Common myeloid progenitor, CD34-positive (primary cell): ENCODE results near the gene RFPL3.
"Not testable (repeated sequence)": the region's sequence is repeated elsewhere in the genome, so short reads cannot be mapped to it uniquely, and the experiment has no call there.

Experiments
- CTCF ChIA-PET: fragments of 350-600 bp; sonication (Branson Sonifier 250); formaldehyde crosslinking; loops from one replicate; lab custom pipeline; 2021; ENCODE audit warnings: antibody characterized with exemption; lab: Charles Lee
- POLR2A ChIA-PET: fragments of 350-600 bp; sonication (Branson Sonifier 250); formaldehyde crosslinking; loops from one replicate; lab custom pipeline; 2021; ENCODE audit warnings: antibody characterized with exemption; lab: Charles Lee
- DNase-seq, 3 donors: peaks; one replicate each; pipeline versions ENCODE4 v3.0.0 to v3.0.0-alpha.2; 2013
- H3K27ac ChIP-seq, 2 experiments: 1 replicate in 1 of 2; 2 replicates in 1 of 2; pipeline ENCODE4 v1.7.0; 2013; ENCODE audit warnings: inconsistent platforms in 2 of 2, low read length in 2 of 2, mild to moderate bottlenecking in 2 of 2, low read depth in 1 of 2, moderate library complexity in 1 of 2; ENCODE audit not compliant: severe bottlenecking in 2 of 2, insufficient read depth in 1 of 2, poor library complexity in 1 of 2
- H3K27me3 ChIP-seq, 5 experiments: replicated peaks in 2 of 5; 1 replicate in 3 of 5; 2 replicates in 2 of 5; pipeline versions ENCODE4 v1.6.1 to v1.7.0; 2013; ENCODE audit warnings: low read length in 4 of 5, mild to moderate bottlenecking in 2 of 5, moderate library complexity in 2 of 5, inconsistent platforms in 1 of 5; ENCODE audit not compliant: insufficient read depth in 5 of 5, control insufficient read depth in 4 of 5
- H3K36me3 ChIP-seq, 4 experiments: 1 replicate in 2 of 4; 2 replicates in 2 of 4; pipeline versions ENCODE4 v1.6.1 to v1.7.0; 2013; ENCODE audit warnings: low read length in 3 of 4, control low read depth in 1 of 4, mild to moderate bottlenecking in 1 of 4; ENCODE audit not compliant: control insufficient read depth in 4 of 4, insufficient read depth in 4 of 4
- H3K4me1 ChIP-seq, 4 experiments: 1 replicate in 3 of 4; 2 replicates in 1 of 4; pipeline versions ENCODE4 v1.6.1 to v1.7.1; 2013; ENCODE audit warnings: low read length in 3 of 4, mild to moderate bottlenecking in 3 of 4, control low read depth in 1 of 4, inconsistent platforms in 1 of 4, moderate library complexity in 1 of 4; ENCODE audit not compliant: control insufficient read depth in 4 of 4, insufficient read depth in 4 of 4; ENCODE audit errors: control extremely low read depth in 1 of 4
- H3K4me3 ChIP-seq, 7 experiments: 1 replicate in 4 of 7; 2 replicates in 3 of 7; pipeline versions ENCODE4 v1.5.1 to v1.7.0; 2013; ENCODE audit warnings: mild to moderate bottlenecking in 7 of 7, low read length in 6 of 7, moderate library complexity in 6 of 7, inconsistent platforms in 2 of 7, low read depth in 2 of 7, control low read depth in 1 of 7; ENCODE audit not compliant: insufficient read depth in 4 of 7, control insufficient read depth in 1 of 7; ENCODE audit errors: extremely low read depth in 1 of 7
- H3K9me3 ChIP-seq, 5 experiments: 1 replicate in 4 of 5; 2 replicates in 1 of 5; pipeline versions ENCODE4 v1.6.1 to v1.7.1; 2013; ENCODE audit warnings: low read length in 4 of 5, mild to moderate bottlenecking in 2 of 5, inconsistent platforms in 1 of 5, low read depth in 1 of 5, moderate library complexity in 1 of 5; ENCODE audit not compliant: control insufficient read depth in 4 of 5, insufficient read depth in 2 of 5; ENCODE audit errors: control extremely low read depth in 1 of 5
- WGBS: methylation state at CpG from one replicate; pipeline ENCODE4 v1.1.5; 2013; ENCODE audit not compliant: insufficient coverage; 5-methylcytosine and 5-hydroxymethylcytosine counted together

RFPL3 gene

GRCh38 chr22:32339190-32340012 lies 18.3 kb upstream of the RFPL3 start:
- H3K4me1 ChIP-seq, result no peaks in the 10 kb centered on the region
- H3K9me3 ChIP-seq, result no peaks in the 10 kb centered on the region
- H3K36me3 ChIP-seq, result no peaks in the 10 kb centered on the region
- no peak overlapping the region for H3K4me3 ChIP-seq
- CTCF ChIA-PET, result no interaction called here
- 89% methylated on average over 17 of the region's 23 CpGs for WGBS
- H3K27ac ChIP-seq, result no peak overlapping the region
- H3K27me3 ChIP-seq, result peaks cover 0 to 72% (median 9%) of the 10 kb centered on the region in 5 experiments
- POLR2A ChIA-PET, result no interaction called here
- DNase-seq, result no peak

GRCh38 chr22:32340411-32340810 lies 17.3 kb upstream of the RFPL3 start:
- no peaks in the 10 kb centered on the region for H3K4me1 ChIP-seq
- peaks cover 0 to 72% (median 9%) of the 10 kb centered on the region in 5 experiments for H3K27me3 ChIP-seq
- 81% methylated on average over 7 of the region's 11 CpGs for WGBS
- no peak overlapping the region for H3K27ac ChIP-seq
- ChIA-PET CTCF (no interaction called here), POLR2A (no interaction called here)
- H3K9me3 ChIP-seq, result no peaks in the 10 kb centered on the region
- no peak for DNase-seq
- H3K36me3 ChIP-seq, result no peaks in the 10 kb centered on the region
- H3K4me3 ChIP-seq, result no peak overlapping the region

- H3K36me3 ChIP-seq, result no peaks in the 10 kb centered on the region
- WGBS, result 78% methylated on average over 13 of the region's 13 CpGs
- no peaks in the 10 kb centered on the region for H3K4me1 ChIP-seq
- no peak for DNase-seq
- H3K9me3 ChIP-seq, result no peaks in the 10 kb centered on the region
- H3K27me3 ChIP-seq, result peaks cover 0 to 67% (median 9%) of the 10 kb centered on the region in 5 experiments
- CTCF ChIA-PET, result no interaction called here
- POLR2A ChIA-PET, result no interaction called here
- H3K4me3 ChIP-seq, result no peak overlapping the region
- H3K27ac ChIP-seq, result no peak overlapping the region
These were observed 16.4 kb upstream of the RFPL3 start for GRCh38 chr22:32341122-32341740.

GRCh38 chr22:32342977-32343376 lies 14.7 kb upstream of the RFPL3 start:
- H3K9me3 ChIP-seq, result no peaks in the 10 kb centered on the region
- ChIA-PET CTCF (no interaction called here), POLR2A (no interaction called here)
- no peak for DNase-seq
- no peaks in the 10 kb centered on the region for H3K36me3 ChIP-seq
- H3K4me3 ChIP-seq, result no peak overlapping the region
- 58% methylated on average over 2 of the region's 2 CpGs for WGBS
- no peaks in the 10 kb centered on the region for H3K4me1 ChIP-seq
- peaks cover 0 to 51% (median 7%) of the 10 kb centered on the region in 5 experiments for H3K27me3 ChIP-seq
- H3K27ac ChIP-seq, result no peak overlapping the region

GRCh38 chr22:32343941-32344340 lies 13.7 kb upstream of the RFPL3 start:
- 86% methylated on average over 4 of the region's 5 CpGs for WGBS
- peaks cover 0 to 42% (median 7%) of the 10 kb centered on the region in 5 experiments for H3K27me3 ChIP-seq
- no peak overlapping the region for H3K27ac ChIP-seq
- H3K4me3 ChIP-seq, result no peak overlapping the region
- POLR2A ChIA-PET, result no interaction called here
- H3K4me1 ChIP-seq, result no peaks in the 10 kb centered on the region
- CTCF ChIA-PET, result no interaction called here
- H3K36me3 ChIP-seq, result no peaks in the 10 kb centered on the region
- no peaks in the 10 kb centered on the region for H3K9me3 ChIP-seq
- no peak for DNase-seq

GRCh38 chr22:32348031-32348611 lies 9.5 kb upstream of the RFPL3 start:
- WGBS, result 92% methylated on average over 4 of the region's 6 CpGs
- no peak overlapping the region for H3K27ac ChIP-seq
- peaks cover 0 to 11% (median 4%) of the 10 kb centered on the region in 5 experiments for H3K27me3 ChIP-seq
- no peak overlapping the region for H3K4me3 ChIP-seq
- no peaks in the 10 kb centered on the region for H3K4me1 ChIP-seq
- no peak for DNase-seq
- no peaks in the 10 kb centered on the region for H3K36me3 ChIP-seq
- H3K9me3 ChIP-seq, result no peaks in the 10 kb centered on the region
- POLR2A ChIA-PET, result no interaction called here
- CTCF ChIA-PET, result no interaction called here

GRCh38 chr22:32351875-32352274 lies 5.8 kb upstream of the RFPL3 start:
- H3K27ac ChIP-seq, H3K27me3 ChIP-seq, H3K9me3 ChIP-seq, H3K4me3 ChIP-seq, CTCF ChIA-PET, H3K4me1 ChIP-seq, H3K36me3 ChIP-seq, DNase-seq, POLR2A ChIA-PET: not testable (repeated sequence)
- WGBS, result 100% methylated on average over 1 of the region's 1 CpG
